Ovary (tissue), 9 donors: ENCODE results near the gene F7. TPM values are rescaled to one million over a fixed set of nuclear protein-coding genes. Genes with fewer than 3 reads are reported as not detected.

Experiments
- DNase-seq, 5 donors: peaks; one replicate each; pipeline ENCODE4 v3.0.0-alpha.2; 2019 to 2020
- H3K27ac ChIP-seq, 2 donors: fragments of 200-600 bp; one replicate each; pipeline versions ENCODE4 v1.5.1 to v1.8.0; 2019 to 2022
- H3K27me3 ChIP-seq: fragments of 200-600 bp; one replicate; pipeline ENCODE4 v1.8.0; 2022
- H3K36me3 ChIP-seq: fragments of 200-600 bp; sonication (generic); one replicate; pipeline ENCODE4 v1.5.1; 2019
- H3K4me1 ChIP-seq: one replicate; pipeline ENCODE4 v1.8.1; 2013; ENCODE audit warnings: mild to moderate bottlenecking, moderate library complexity; ENCODE audit not compliant: insufficient read depth
- H3K4me3 ChIP-seq: fragments of 200-600 bp; sonication (generic); one replicate; pipeline ENCODE4 v1.5.1; 2017
- H3K9me3 ChIP-seq, 2 donors: fragments of 200-600 bp in 1 of 2; sonication (generic) in 1 of 2; one replicate each; pipeline versions ENCODE4 v1.5.1 to v1.8.1; 2013 to 2019; ENCODE audit warnings: mild to moderate bottlenecking in 1 of 2, moderate library complexity in 1 of 2
- CTCF ChIP-seq, 3 donors: fragments of 450-650 bp in 2 of 3; fragments of 200-600 bp in 1 of 3; IDR thresholded peaks; one replicate each; pipeline versions ENCODE4 v1.5.1 to v1.8.0; 2016 to 2022; ENCODE audit warnings: antibody characterized with exemption in 3 of 3, mild to moderate bottlenecking in 1 of 3
- EP300 ChIP-seq: sonication (generic); formaldehyde crosslinking; IDR thresholded peaks from one replicate; pipeline ENCODE4 v1.6.1; 2017; ENCODE audit warnings: antibody characterized with exemption
- POLR2A ChIP-seq: fragments of 450-650 bp; IDR thresholded peaks from one replicate; pipeline ENCODE4 v1.6.1; 2017; ENCODE audit warnings: antibody characterized with exemption, mild to moderate bottlenecking, moderate library complexity
- WGBS, 3 donors: extraction: QIAGEN DNeasy Blood & Tissue Kit in 1 of 3; methylation state at CpG; one replicate each; pipeline versions ENCODE4 v1.1.5 to v1.1.7; 2013 to 2017; 5-methylcytosine and 5-hydroxymethylcytosine counted together
- intact Hi-C, 4 donors: fragments of 100-400 bp; cut with DNase I; formaldehyde crosslinking; loops; one replicate each; pipeline versions ENCODE4 v1.11.0 to v1.15.1; 2022 to 2023
- polyA plus RNA-seq, 2 donors: library from polyadenylated mRNA; stranded (reverse); fragments of 200-250 nt in 1 of 2; fragments of 350-450 nt in 1 of 2; fragmentation: Illumina TruSeq in 1 of 2; extraction: RNeasy Lipid Tissue Mini Kit (QIAGEN cat#74804) in 1 of 2; gene quantifications; one replicate each; pipeline ENCODE4 v1.2.3, GENCODE V29; 2013 to 2014
- total RNA-seq, 7 donors: library from RNA; depleted of rRNA in 2 of 7; stranded (reverse); fragments of >200 nt in 2 of 7; fragmentation: NEBNext Ultra II Directional in 3 of 7; extraction: Animal tissue kit (Norgen Biotek cat#: 25700) in 3 of 7; gene quantifications; one replicate each; pipeline versions ENCODE4 v1.1.0 to v1.2.4, GENCODE V29; 2016 to 2023
- donor health status: DM: no; HTN: no; CAD: no; lungs with moderate emphysema.
- donor health status: DM: no; HTN: no; CAD: no.
- donor health status: Bipolar disorder and iron deficiency.
- donor health status: DM: yes; HTN: yes; CAD: no.
- donor health status: DM: no; HTN: no; CAD: no.
- donor health status: DM: yes; HTN: yes; CAD: no.

F7 gene
- total and polyA plus RNA-seq, 9 donors = 0.11 to 2.1 (median 0.35) TPM; not detected in 2

- H3K27me3 ChIP-seq = no peaks in the 10 kb centered on the region
- intact Hi-C loops = loop anchor here in 1 of 4 donors (10.0 kb wide), 2 partner anchors 49 to 209 kb away; partner anchors contain the start of genes CUL4A, GRTP1 and PCID2
- H3K9me3 ChIP-seq = no peaks in the 10 kb centered on the region
- H3K4me1 ChIP-seq = peaks cover 5% of the 10 kb centered on the region
- WGBS, 3 donors = 61 to 71% (median 68%) methylated on average over 9 of the region's 9 CpGs
- H3K27ac ChIP-seq = no peak overlapping the region
- DNase-seq = no peak
- no peaks in the 10 kb centered on the region for H3K36me3 ChIP-seq
- no peak overlapping the region for H3K4me3 ChIP-seq
- TF ChIP-seq EP300 (no peak), POLR2A (no peak), CTCF (IDR thresholded peaks at IDR 0.05) (no peak)
Measured at GRCh38 chr13:113155982-113156655, 50.5 kb downstream of the F7 start.

GRCh38 chr13:113157206-113157928 is 51.8 kb downstream of the F7 start:
- intact Hi-C loops = loop anchor here in 1 of 4 donors (10.0 kb wide), 2 partner anchors 47 to 207 kb away; partner anchors contain the start of genes CUL4A, GRTP1 and PCID2
- H3K4me3 ChIP-seq = no peak overlapping the region
- no peaks in the 10 kb centered on the region for H3K36me3 ChIP-seq
- no peaks in the 10 kb centered on the region for H3K27me3 ChIP-seq
- no peaks in the 10 kb centered on the region for H3K9me3 ChIP-seq
- no peak overlapping the region for H3K27ac ChIP-seq
- TF ChIP-seq POLR2A = no peak
- no peak for TF ChIP-seq EP300
- no peak for TF ChIP-seq CTCF (IDR thresholded peaks at IDR 0.05)
- no peak for DNase-seq
- H3K4me1 ChIP-seq = no peaks in the 10 kb centered on the region
- 57 to 65% (median 61%) methylated on average over 12 of the region's 12 CpGs for WGBS, 3 donors

GRCh38 chr13:113157929-113158747 is 52.5 kb downstream of the F7 start, which contains the start of gene PROZ:
Gene PROZ (plus strand): TSS chr13:113158648. CDS start chr13:113158661, 13 bp downstream.
- DNase-seq = no peak
- 34 to 43% (median 40%) methylated on average over 16 of the region's 16 CpGs for WGBS, 3 donors
- no peaks in the 10 kb centered on the region for H3K9me3 ChIP-seq
- H3K4me1 ChIP-seq = no peaks in the 10 kb centered on the region
- H3K27ac ChIP-seq = no peak within 1 kb of the TSS
- intact Hi-C loops = loop anchor here in 1 of 4 donors (10.0 kb wide), 2 partner anchors 47 to 207 kb away; partner anchors contain the start of genes CUL4A, GRTP1 and PCID2
- no peak within 1 kb of the TSS for H3K4me3 ChIP-seq
- H3K27me3 ChIP-seq = no peaks in the 10 kb centered on the region
- no peaks in the 10 kb centered on the region for H3K36me3 ChIP-seq
- no peak for TF ChIP-seq EP300
- TF ChIP-seq POLR2A = no peak
- TF ChIP-seq CTCF (IDR thresholded peaks at IDR 0.05) = no peak

GRCh38 chr13:113158946-113159345 is 53.4 kb downstream of the F7 start:
- DNase-seq = no peak
- Histone ChIP-seq H3K27me3 (no peaks in the 10 kb centered on the region), H3K27ac (no peak overlapping the region), H3K9me3 (no peaks in the 10 kb centered on the region), H3K4me3 (no peak overlapping the region), H3K4me1 (no peaks in the 10 kb centered on the region), H3K36me3 (no peaks in the 10 kb centered on the region)
- TF ChIP-seq CTCF (IDR thresholded peaks at IDR 0.05) = no peak
- TF ChIP-seq POLR2A = no peak
- no peak for TF ChIP-seq EP300
- 59 to 69% (median 66%) methylated on average over 7 of the region's 7 CpGs for WGBS, 3 donors
- intact Hi-C loops = loop anchor here in 1 of 4 donors (10.0 kb wide), 2 partner anchors 46 to 206 kb away; partner anchors contain the start of genes CUL4A, GRTP1 and PCID2
